K562 (cell line): ENCODE data around the gene KLK2. TPM values are rescaled to one million over a fixed set of nuclear protein-coding genes. Genes with fewer than 3 reads are reported as not detected.

Source experiments
- CBX5 ChIP-seq: IDR thresholded peaks from 2 replicates; pipeline ENCODE4 v1.6.1; 2014; ENCODE audit warnings: low read depth, borderline replicate concordance
- SIRT6 ChIP-seq: IDR thresholded peaks from one replicate; pipeline ENCODE4 v1.6.1; 2012; ENCODE audit warnings: low read depth, mild to moderate bottlenecking, control low read depth, inconsistent platforms, low read length, moderate library complexity
- TBL1XR1 ChIP-seq, 2 experiments: IDR thresholded peaks; 2 replicates each; pipeline ENCODE4 v1.6.1; 2012; ENCODE audit warnings: improper control_type of control experiment in 2 of 2, low read length in 2 of 2, mild to moderate bottlenecking in 1 of 2
- TSHZ1 ChIP-seq: fragments of 250-450 bp; sonication (Bioruptor Pico); IDR thresholded peaks from 2 replicates; pipeline ENCODE4 v1.4.0; 2020; ENCODE audit warnings: mild to moderate bottlenecking, moderate library complexity
- VEZF1 ChIP-seq: fragments of 200-800 bp; sonication (Bioruptor generic); IDR thresholded peaks from 2 replicates; pipeline ENCODE4 v1.6.1; 2017; ENCODE audit warnings: missing genetic modification characterization, missing compliant biosample characterization
- ZBTB11 ChIP-seq, 3 experiments: fragments of 200-800 bp in 1 of 3; fragments of 250-450 bp in 1 of 3; fragments of 450-650 bp in 1 of 3; sonication (Bioruptor Pico) in 1 of 3; sonication (Bioruptor generic) in 1 of 3; formaldehyde crosslinking in 1 of 3; IDR thresholded peaks; 2 replicates each; pipeline versions ENCODE4 v1.6.1 to v1.8.0; 2016 to 2022; ENCODE audit warnings: mild to moderate bottlenecking in 2 of 3, missing genetic modification characterization in 2 of 3, missing compliant biosample characterization in 1 of 3, moderate library complexity in 1 of 3
- ZBTB17 ChIP-seq: fragments of 450-650 bp; formaldehyde crosslinking; IDR thresholded peaks from 2 replicates; pipeline ENCODE4 v1.4.0; 2020; ENCODE audit warnings: mild to moderate bottlenecking
- ZC3H11A ChIP-seq: IDR thresholded peaks from 2 replicates; pipeline ENCODE4 v1.6.1; 2012; ENCODE audit warnings: low read depth, low read length, improper control_type of control experiment
- ZHX1 ChIP-seq: fragments of 150-350 bp; conservative IDR thresholded peaks from 2 replicates; pipeline ENCODE4 v1.6.1; 2014; ENCODE audit warnings: low read length
- ZNF12 ChIP-seq: sonication (generic); formaldehyde crosslinking; IDR thresholded peaks from 2 replicates; pipeline ENCODE4 v1.4.0; 2020; ENCODE audit warnings: mild to moderate bottlenecking, missing genetic modification reagents
- ZNF224 ChIP-seq: sonication (generic); formaldehyde crosslinking; IDR thresholded peaks from 2 replicates; pipeline ENCODE4 v1.8.0; 2022; ENCODE audit warnings: mild to moderate bottlenecking, missing genetic modification reagents
- polyA plus RNA-seq, 8 experiments: library from polyadenylated mRNA; depleted of rRNA in 4 of 8; stranded (reverse) in 5 of 8; unstranded in 3 of 8; fragments of >200 nt; fragmentation: Nextera tagmentation in 2 of 8; fragmentation: Illumina TruSeq in 1 of 8; extraction: Ambion mirVana in 2 of 8; extraction: Trizol in 1 of 8; gene quantifications; 2 replicates each; pipeline versions ENCODE4 v1.2.1 to v1.2.3, GENCODE V29; 2011 to 2014; ENCODE audit warnings: inconsistent platforms in 1 of 8, missing spikeins in 1 of 8
- total RNA-seq, 7 experiments: library from RNA; depleted of rRNA in 6 of 7; stranded (reverse); fragments of >200 nt in 6 of 7; fragmentation: Illumina TruSeq in 2 of 7; extraction: Trizol in 2 of 7; gene quantifications; 2 replicates each; pipeline versions ENCODE4 v1.2.1 to v1.2.3, GENCODE V29; 2011 to 2021; ENCODE audit warnings: low replicate concordance in 1 of 7
- TF ChIP-seq, protein P1 (sequence below): fragments of 250-450 bp; sonication (Bioruptor Pico); IDR thresholded peaks from 2 replicates; pipeline ENCODE4 v1.8.0; 2021; ENCODE audit warnings: moderate library complexity, mild to moderate bottlenecking, inconsistent platforms

The KLK2 gene
- total and polyA plus RNA-seq, 9 of the 15 experiments (the other 6 are each of a cell fraction or from before 2014, with no cell fraction given) = 0.11 to 0.47 (median 0.23) TPM; not detected in 1

DNA sequence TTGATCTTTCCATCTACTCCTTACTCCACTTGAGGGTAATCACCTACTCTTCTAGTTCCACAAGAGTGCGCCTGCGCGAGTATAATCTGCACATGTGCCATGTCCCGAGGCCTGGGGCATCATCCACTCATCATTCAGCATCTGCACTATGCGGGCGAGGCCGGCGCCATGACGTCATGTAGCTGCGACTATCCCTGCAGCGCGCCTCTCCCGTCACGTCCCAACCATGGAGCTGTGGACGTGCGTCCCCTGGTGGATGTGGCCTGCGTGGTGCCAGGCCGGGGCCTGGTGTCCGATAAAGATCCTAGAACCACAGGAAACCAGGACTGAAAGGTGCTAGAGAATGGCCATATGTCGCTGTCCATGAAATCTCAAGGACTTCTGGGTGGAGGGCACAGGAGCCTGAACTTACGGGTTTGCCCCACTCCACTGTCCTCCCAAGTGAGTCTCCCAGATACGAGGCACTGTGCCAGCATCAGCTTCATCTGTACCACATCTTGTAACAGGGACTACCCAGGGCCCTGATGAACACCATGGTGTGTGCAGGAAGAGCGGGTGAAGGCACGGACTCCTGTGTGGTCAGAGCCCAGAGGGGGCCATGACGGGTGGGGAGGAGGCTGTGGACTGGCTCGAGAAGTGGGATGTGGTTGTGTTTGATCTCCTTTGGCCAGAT is 2.7 kb upstream of the KLK2 start (continued):
- TF ChIP-seq ZNF224 (no peak), VEZF1 (CRISPR knock-in tag) (peak; percentile 49), ZBTB17 (CRISPR knock-in tag) (no peak), ZBTB11 (CRISPR knock-in tag; IDR thresholded peaks at IDR 0.05) (peak in 1 of 3 experiments; percentile 42; a peak in 1 of 6 replicates), ZNF12 (CRISPR knock-in tag) (no peak), ZHX1 (0 out of 2 replicates have a peak, but pooled peaks have one; percentile 41), TBL1XR1 (IDR thresholded peaks at IDR 0.05; ENCODE audit: low read length in 2 of 2) (peak in 1 of 2 experiments; percentile 93; a peak in 2 of 4 replicates), SIRT6 (no peak), CBX5 (peak; percentile 75; the same call in 1 of the 2 replicates), ZC3H11A (peak; percentile 64; the same call in 1 of the 2 replicates), TSHZ1 (CRISPR knock-in tag) (no peak)
- TF ChIP-seq, protein P1, sequence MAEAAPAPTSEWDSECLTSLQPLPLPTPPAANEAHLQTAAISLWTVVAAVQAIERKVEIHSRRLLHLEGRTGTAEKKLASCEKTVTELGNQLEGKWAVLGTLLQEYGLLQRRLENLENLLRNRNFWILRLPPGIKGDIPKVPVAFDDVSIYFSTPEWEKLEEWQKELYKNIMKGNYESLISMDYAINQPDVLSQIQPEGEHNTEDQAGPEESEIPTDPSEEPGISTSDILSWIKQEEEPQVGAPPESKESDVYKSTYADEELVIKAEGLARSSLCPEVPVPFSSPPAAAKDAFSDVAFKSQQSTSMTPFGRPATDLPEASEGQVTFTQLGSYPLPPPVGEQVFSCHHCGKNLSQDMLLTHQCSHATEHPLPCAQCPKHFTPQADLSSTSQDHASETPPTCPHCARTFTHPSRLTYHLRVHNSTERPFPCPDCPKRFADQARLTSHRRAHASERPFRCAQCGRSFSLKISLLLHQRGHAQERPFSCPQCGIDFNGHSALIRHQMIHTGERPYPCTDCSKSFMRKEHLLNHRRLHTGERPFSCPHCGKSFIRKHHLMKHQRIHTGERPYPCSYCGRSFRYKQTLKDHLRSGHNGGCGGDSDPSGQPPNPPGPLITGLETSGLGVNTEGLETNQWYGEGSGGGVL (CRISPR knock-in tag) = no peak
